Activated CD4-positive, alpha-beta memory T cell treated with anti-CD3 and anti-CD28 coated beads, Interleukin-2, amount 10 ng/mL, durations not matched to agents 7 days and 5 days (primary cell): ENCODE results near the gene HDLBP. TPM values are rescaled to one million over a fixed set of nuclear protein-coding genes. Genes with fewer than 3 reads are reported as not detected.

Source experiments
- CTCF ChIA-PET: fragments of 350-600 bp; sonication (Branson Sonifier 250); formaldehyde crosslinking; loops from one replicate; lab custom pipeline; 2021; ENCODE audit warnings: antibody characterized with exemption, inconsistent platforms; lab: Charles Lee
- POLR2A ChIA-PET: fragments of 350-600 bp; sonication (Branson Sonifier 250); formaldehyde crosslinking; loops from one replicate; lab custom pipeline; 2021; ENCODE audit warnings: antibody characterized with exemption; lab: Charles Lee
- DNase-seq: peaks from one replicate; pipeline ENCODE4 v3.0.0-alpha.2; 2020
- H3K27ac Mint-ChIP-seq: one replicate; pipeline ENCODE4 v1.8.0; 2021; ENCODE audit warnings: mild to moderate bottlenecking, mixed read lengths
- H3K27me3 Mint-ChIP-seq: one replicate; pipeline ENCODE4 v1.8.0; 2021; ENCODE audit warnings: mixed read lengths
- H3K36me3 Mint-ChIP-seq: one replicate; pipeline ENCODE4 v1.8.0; 2021; ENCODE audit warnings: low read depth, mixed read lengths
- H3K4me1 Mint-ChIP-seq: one replicate; pipeline ENCODE4 v1.8.0; 2021; ENCODE audit warnings: mixed read lengths
- H3K4me3 Mint-ChIP-seq: one replicate; pipeline ENCODE4 v1.8.0; 2021; ENCODE audit warnings: mild to moderate bottlenecking, mixed read lengths
- H3K9me3 Mint-ChIP-seq: one replicate; pipeline ENCODE4 v1.8.0; 2021; ENCODE audit warnings: mixed read lengths
- total RNA-seq, 2 experiments: library from RNA; stranded (reverse); gene quantifications; one replicate each; pipeline ENCODE4 v1.2.3, GENCODE V29; 2021

The HDLBP gene
- total RNA-seq, 2 experiments from 2014 or later = 190 to 193 TPM

DNA sequence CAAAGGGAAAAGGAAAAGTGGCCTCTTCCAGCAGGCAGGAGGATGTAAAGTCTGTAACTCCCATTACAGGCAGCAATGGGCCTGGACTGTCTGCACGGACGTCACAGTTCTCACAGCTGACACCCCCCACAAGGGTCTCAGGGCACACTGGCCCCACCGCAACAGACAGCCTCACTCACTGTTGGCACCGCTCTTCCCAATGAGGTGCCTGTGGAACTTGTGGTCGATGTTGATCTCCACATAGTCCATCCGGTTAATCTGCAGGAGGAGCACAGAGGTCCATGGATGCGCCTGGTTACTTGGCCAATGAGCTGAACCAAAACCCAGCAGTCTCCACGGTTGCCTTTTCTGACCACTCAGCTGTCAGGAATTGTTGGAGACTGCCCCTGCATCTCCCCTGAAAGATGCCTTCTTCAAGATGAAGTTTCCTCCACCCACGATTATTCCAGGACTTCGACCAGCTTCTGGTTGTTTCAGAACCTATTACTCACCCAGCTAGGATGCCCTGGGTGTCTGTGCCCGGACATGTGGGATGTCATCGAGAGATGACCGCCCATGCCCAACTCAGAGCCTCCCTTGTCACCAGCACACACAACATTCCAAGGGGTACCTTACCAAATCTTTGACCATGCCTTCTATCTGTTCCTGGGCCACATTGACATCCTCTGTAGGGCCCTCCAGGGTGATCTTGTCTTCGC lies 62.5 kb downstream of the HDLBP start:
- Mint-ChIP-seq H3K4me3 (no peak overlapping the region), H3K4me1 (peaks cover 2% of the 10 kb centered on the region), H3K27me3 (no peaks in the 10 kb centered on the region), H3K27ac (no peak overlapping the region), H3K9me3 (no peaks in the 10 kb centered on the region), H3K36me3 (peaks cover 75% of the 10 kb centered on the region)
- no peak for DNase-seq
- ChIA-PET CTCF (no interaction called here), POLR2A (interaction anchor here (1.0 kb wide), 1 partner anchor 62 kb away, joined by 3 read pairs; the partner anchor contains the start of genes HDLBP and SEPTIN2)

DNA sequence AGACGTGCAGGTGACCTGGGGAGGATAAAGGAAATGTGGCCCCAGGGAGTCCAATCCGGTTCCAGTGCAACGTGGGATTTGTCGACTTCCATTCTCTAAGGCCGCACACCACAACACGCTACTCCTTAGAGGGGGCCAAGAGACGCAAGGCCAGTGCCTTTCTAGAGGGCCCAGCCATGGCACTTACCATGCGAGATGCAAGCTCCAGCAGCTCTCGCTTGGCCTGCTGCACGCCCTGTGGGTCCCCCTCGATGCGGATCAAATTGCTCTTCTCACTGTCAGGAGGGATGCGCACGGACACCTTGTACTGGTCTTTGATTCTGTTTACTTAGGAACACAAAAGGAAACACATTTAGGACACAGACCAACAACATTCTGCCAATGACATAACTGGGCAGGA lies 65.8 kb downstream of the HDLBP start:
- CTCF ChIA-PET = no interaction called here
- peaks cover 77% of the 10 kb centered on the region for H3K36me3 Mint-ChIP-seq
- DNase-seq = no peak
- H3K27ac Mint-ChIP-seq = no peak overlapping the region
- H3K4me3 Mint-ChIP-seq = no peak overlapping the region
- POLR2A ChIA-PET = no interaction called here
- no peaks in the 10 kb centered on the region for H3K9me3 Mint-ChIP-seq
- no peaks in the 10 kb centered on the region for H3K4me1 Mint-ChIP-seq
- no peaks in the 10 kb centered on the region for H3K27me3 Mint-ChIP-seq

DNA sequence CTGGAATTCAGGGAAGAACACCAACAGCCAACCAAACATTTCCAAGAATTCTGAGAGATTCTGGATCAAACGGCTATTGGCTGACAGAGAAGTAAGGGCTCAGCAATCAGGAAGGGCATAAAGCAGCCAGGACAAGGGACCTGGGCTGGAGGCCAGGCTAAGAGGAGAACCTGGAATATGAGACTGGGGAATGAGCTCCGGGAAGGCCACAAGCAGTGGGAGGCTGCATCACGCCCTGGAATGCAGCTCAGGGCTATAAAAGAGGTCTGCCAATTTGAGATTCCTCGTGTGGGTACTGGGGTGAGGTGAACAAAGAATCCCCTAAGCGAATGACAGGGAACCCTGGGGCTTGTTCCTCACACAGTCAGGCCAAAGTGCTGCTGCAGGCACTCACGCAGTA lies 66.6 kb downstream of the HDLBP start:
- Mint-ChIP-seq H3K4me1 (no peaks in the 10 kb centered on the region), H3K9me3 (no peaks in the 10 kb centered on the region), H3K36me3 (peaks cover 81% of the 10 kb centered on the region), H3K4me3 (no peak overlapping the region), H3K27ac (no peak overlapping the region), H3K27me3 (no peaks in the 10 kb centered on the region)
- DNase-seq = no peak
- POLR2A ChIA-PET = no interaction called here
- CTCF ChIA-PET = no interaction called here

DNA sequence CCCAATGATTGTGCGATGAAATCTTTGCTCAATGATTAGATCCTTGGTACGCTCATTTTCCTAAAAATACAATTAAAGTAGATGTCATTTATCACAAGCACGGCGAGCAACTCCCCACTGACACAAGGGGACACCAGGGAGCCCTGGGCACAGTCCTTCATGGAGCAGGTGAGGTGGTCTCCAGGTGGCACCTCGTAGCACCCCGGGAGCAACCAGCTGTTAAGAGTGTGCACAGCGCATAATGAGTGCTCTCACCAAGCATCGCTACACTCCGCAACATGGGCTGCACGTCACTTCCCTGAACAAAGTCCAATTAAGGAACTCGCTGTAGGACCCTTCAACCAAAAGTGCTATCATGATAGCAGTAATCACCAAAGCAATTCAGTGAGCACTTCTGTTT lies 67.2 kb downstream of the HDLBP start:
- no peak for DNase-seq
- ChIA-PET CTCF (no interaction called here), POLR2A (interaction anchor here (0.8 kb wide), 1 partner anchor 10 kb away, joined by 3 read pairs; no protein-coding TSS in a partner anchor)

DNA sequence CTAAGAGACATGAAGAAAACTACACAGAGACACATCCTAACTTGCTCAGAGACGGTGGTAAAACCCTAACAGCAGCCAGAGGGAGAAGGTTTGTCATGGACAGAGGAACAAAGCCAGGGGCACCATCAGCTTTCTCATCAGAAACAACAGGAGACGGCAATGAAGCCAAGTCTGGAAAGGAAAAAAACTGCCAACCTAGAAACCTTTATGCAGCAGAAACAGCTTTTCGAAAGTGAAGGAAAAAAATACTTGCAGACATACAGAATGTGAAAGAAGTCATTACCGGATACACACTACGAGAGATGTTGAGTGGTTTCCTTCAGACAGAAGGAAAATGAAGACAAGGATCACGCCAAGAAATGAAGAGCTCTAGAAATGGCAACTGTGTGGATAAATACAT lies 71.1 kb downstream of the HDLBP start:
- no peak for DNase-seq
- ChIA-PET POLR2A (no interaction called here), CTCF (no interaction called here)
- Mint-ChIP-seq H3K36me3 (peaks cover 84% of the 10 kb centered on the region), H3K4me1 (no peaks in the 10 kb centered on the region), H3K27me3 (no peaks in the 10 kb centered on the region), H3K4me3 (no peak overlapping the region), H3K27ac (no peak overlapping the region), H3K9me3 (no peaks in the 10 kb centered on the region)

More for the DNA sequence above, 67.2 kb downstream of the HDLBP start:
- no peaks in the 10 kb centered on the region for H3K4me1 Mint-ChIP-seq
- H3K9me3 Mint-ChIP-seq = no peaks in the 10 kb centered on the region
- no peak overlapping the region for H3K4me3 Mint-ChIP-seq
- H3K27ac Mint-ChIP-seq = no peak overlapping the region
- peaks cover 81% of the 10 kb centered on the region for H3K36me3 Mint-ChIP-seq
- no peaks in the 10 kb centered on the region for H3K27me3 Mint-ChIP-seq

DNA sequence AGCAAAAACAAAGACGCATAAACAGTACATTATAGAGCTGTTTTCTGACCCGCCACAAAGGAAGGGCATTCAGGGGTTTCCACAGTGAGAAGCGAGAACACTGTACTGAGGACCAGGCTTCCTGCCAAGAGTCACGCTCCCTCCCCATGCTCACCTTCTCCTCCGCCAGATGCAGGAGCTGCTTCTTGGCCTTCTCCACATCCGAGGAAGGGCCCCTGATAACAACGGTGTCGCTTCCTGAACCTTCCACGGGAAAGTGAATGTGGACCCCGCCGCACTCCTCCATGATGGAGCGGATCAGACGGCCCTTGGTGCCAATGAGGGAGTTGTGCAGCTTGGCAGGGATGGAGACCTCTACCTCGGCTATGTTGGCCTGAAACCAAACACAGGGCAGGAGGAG lies 73.2 kb downstream of the HDLBP start:
- Mint-ChIP-seq H3K9me3 (no peaks in the 10 kb centered on the region), H3K27ac (no peak overlapping the region), H3K4me3 (no peak overlapping the region), H3K27me3 (no peaks in the 10 kb centered on the region), H3K36me3 (peaks cover 82% of the 10 kb centered on the region), H3K4me1 (no peaks in the 10 kb centered on the region)
- DNase-seq = no peak
- ChIA-PET CTCF (no interaction called here), POLR2A (no interaction called here)

DNA sequence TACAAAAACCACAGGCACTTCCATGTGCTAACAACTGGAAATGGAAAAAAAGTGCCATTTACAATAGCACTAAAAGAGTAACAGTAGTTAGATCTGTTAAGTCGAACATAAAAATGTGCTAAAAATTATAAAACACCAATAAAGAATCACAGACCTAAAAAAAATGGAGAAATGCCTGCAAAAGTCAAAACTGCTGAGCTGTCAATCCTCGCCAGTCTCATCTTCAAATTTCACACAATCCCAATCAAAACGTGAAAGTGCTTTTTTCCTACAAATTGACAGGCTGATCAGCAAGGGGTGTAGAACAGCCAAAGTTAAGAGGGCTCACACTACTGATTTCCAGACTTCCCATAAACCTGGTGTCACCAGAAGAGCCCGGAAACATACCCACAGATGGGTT lies 73.8 kb downstream of the HDLBP start:
- CTCF ChIA-PET = interaction anchor here (0.6 kb wide), 1 partner anchor 9 kb away, joined by 3 read pairs; no protein-coding TSS in a partner anchor
- no peak for DNase-seq
- H3K4me1 Mint-ChIP-seq = no peaks in the 10 kb centered on the region
- H3K36me3 Mint-ChIP-seq = peaks cover 82% of the 10 kb centered on the region
- POLR2A ChIA-PET = no interaction called here
- H3K9me3 Mint-ChIP-seq = no peaks in the 10 kb centered on the region
- no peak overlapping the region for H3K27ac Mint-ChIP-seq
- no peaks in the 10 kb centered on the region for H3K27me3 Mint-ChIP-seq
- H3K4me3 Mint-ChIP-seq = no peak overlapping the region

DNA sequence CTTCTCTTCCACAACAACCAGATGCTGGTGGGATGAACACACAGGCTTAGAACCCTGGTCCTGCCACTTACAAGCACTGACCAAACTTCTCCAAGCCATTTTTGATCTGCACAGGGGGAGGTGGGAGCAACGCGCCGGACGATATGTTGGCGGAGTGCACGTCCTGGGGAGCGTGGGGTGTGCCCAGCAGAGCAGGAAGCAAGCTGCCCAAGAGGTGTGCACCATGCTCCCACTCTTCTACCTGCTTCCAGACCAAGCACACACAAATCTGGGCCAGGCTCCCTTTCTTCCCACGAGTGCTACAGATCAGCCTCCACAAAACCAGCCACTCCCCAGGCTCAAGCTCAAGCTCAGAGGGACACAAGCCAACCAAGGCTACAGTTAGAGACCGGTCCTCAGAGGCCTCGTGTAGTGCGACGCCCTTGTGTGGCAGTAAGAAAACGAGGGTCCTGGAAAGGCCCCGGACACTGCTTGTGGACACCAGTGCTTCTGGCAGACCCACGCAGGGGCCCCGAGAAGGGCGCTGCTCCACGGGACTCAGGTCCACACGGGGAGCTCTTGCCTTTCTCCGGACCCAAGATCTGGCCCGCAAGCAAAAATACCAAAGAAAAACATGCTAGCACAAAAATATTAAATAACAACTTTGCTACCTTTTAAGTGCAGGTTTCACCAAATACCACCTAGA lies 75.0 kb downstream of the HDLBP start:
- ChIA-PET POLR2A (no interaction called here), CTCF (no interaction called here)
- no peaks in the 10 kb centered on the region for H3K9me3 Mint-ChIP-seq
- no peak for DNase-seq
- H3K4me3 Mint-ChIP-seq = no peak overlapping the region
- no peaks in the 10 kb centered on the region for H3K4me1 Mint-ChIP-seq
- H3K27me3 Mint-ChIP-seq = no peaks in the 10 kb centered on the region
- H3K36me3 Mint-ChIP-seq = peaks cover 80% of the 10 kb centered on the region
- no peak overlapping the region for H3K27ac Mint-ChIP-seq

DNA sequence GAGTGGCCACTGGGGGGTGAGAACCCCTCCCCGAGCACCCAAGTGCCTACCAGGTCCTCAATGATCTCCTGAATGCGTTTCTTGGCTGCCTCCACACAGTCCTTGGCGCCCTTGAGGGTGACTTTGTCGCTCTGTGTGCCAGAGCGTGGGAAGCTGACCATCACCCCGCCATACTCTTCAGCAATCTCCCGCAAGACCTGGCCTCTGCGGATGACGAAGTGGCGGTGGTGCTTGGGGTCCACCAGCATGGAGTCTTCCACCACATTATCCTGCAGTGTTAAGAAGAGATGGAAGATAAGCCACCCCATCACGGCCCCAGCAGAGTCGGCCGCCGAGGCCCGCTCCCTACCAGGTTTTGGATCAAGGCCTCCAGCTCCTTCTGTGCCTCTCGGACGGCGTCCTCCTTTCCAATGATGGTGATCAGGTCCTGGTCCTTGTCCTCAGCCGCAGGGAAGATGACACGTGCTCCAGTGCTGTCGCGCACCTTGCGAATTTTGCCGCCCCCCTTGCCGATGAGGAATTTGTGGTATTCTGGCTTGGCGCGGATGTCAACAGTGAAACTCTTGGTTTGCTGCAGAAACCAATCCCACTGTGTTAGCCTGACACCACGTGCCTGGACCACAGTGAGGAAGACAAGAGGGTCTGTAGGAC lies 75.8 kb downstream of the HDLBP start:
- H3K27ac Mint-ChIP-seq = no peak overlapping the region
- no peaks in the 10 kb centered on the region for H3K9me3 Mint-ChIP-seq
- H3K4me3 Mint-ChIP-seq = no peak overlapping the region
- ChIA-PET POLR2A (no interaction called here), CTCF (no interaction called here)
- H3K4me1 Mint-ChIP-seq = no peaks in the 10 kb centered on the region
- H3K36me3 Mint-ChIP-seq = peaks cover 88% of the 10 kb centered on the region
- DNase-seq = no peak
- no peaks in the 10 kb centered on the region for H3K27me3 Mint-ChIP-seq

DNA sequence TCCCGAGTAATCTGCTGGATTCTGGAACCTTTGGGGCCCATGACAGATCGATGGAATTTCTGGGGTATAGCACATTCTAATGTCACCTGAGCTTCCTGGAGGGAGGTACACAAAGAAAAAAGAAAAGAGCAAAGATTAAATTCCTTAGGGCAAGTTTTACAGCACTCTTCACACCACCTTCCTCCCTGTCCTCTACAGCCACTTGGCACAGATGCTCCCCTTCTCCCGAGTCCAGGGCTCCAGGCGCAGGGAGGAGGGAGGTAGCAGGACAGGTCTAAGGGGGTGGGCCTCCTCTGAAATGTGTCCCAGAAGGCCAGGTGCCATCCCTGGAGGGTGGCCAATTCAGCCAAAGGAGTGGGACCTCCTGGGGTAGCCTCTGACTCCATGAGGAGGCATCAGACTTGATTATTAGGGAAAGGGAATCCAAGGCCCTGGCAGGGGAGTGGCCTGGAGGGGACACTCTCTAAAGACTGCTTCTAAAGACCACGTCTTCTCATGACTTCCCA lies 76.7 kb downstream of the HDLBP start:
- no peak overlapping the region for H3K4me3 Mint-ChIP-seq
- H3K4me1 Mint-ChIP-seq = no peaks in the 10 kb centered on the region
- ChIA-PET POLR2A (interaction anchor here (0.7 kb wide), 1 partner anchor 9 kb away, joined by 3 read pairs; no protein-coding TSS in a partner anchor), CTCF (no interaction called here)
- DNase-seq = no peak
- H3K27me3 Mint-ChIP-seq = no peaks in the 10 kb centered on the region
- no peaks in the 10 kb centered on the region for H3K9me3 Mint-ChIP-seq
- peaks cover 85% of the 10 kb centered on the region for H3K36me3 Mint-ChIP-seq
- no peak overlapping the region for H3K27ac Mint-ChIP-seq

DNA sequence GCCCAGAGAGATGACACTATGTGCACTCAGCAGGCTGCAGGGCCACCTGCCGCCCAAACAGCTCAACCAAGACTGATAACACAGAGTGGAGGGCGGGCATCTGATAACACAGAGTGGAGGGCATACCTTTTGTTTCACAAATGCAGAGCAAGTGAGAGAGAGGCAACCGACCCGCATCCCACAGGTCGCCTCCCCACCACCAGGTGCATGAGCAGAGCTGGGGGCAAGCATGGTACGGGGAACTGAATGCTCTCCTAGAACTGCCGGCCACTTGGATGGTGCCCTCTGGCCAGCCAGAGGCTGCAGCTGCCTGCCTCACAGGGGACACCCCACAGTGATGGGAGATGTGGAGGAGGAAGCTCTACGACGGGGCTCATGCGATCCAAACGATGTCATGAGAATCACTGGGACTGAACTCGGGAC lies 77.5 kb downstream of the HDLBP start:
- no peak overlapping the region for H3K27ac Mint-ChIP-seq
- no peaks in the 10 kb centered on the region for H3K4me1 Mint-ChIP-seq
- peaks cover 88% of the 10 kb centered on the region for H3K36me3 Mint-ChIP-seq
- no peaks in the 10 kb centered on the region for H3K9me3 Mint-ChIP-seq
- ChIA-PET CTCF (no interaction called here), POLR2A (interaction anchor here (0.7 kb wide), 1 partner anchor 10 kb away, joined by 3 read pairs; no protein-coding TSS in a partner anchor)
- no peak overlapping the region for H3K4me3 Mint-ChIP-seq
- H3K27me3 Mint-ChIP-seq = no peaks in the 10 kb centered on the region
- no peak for DNase-seq

DNA sequence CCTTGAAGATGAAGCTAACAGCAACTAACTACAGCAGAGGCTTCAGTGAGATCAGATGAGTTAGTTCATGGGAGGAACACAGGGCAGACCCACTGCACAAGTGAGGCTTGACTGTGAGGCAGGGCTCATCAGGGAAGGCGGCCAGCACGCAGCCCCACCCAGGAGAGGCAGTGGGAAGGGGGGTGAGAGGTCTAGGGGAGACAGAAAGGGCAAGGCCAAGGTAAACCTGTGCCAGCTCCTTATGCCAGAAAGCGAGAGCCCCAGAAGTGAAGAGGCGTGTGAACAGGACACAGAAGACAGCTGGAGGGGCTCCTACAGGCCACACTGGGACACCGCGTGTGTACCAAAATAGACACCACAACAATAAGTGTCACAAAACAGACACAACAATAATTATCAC lies 78.4 kb downstream of the HDLBP start:
- CTCF ChIA-PET = no interaction called here

More for the DNA sequence above, 78.4 kb downstream of the HDLBP start:
- Mint-ChIP-seq H3K9me3 (no peaks in the 10 kb centered on the region), H3K36me3 (peaks cover 83% of the 10 kb centered on the region), H3K27ac (no peak overlapping the region), H3K27me3 (no peaks in the 10 kb centered on the region), H3K4me3 (no peak overlapping the region), H3K4me1 (no peaks in the 10 kb centered on the region)
- POLR2A ChIA-PET = no interaction called here
- DNase-seq = no peak
